Subcutaneous adipose tissue (tissue), 4 donors: ENCODE measurements around the gene TASP1. TPM values are rescaled to one million over a fixed set of nuclear protein-coding genes. Genes with fewer than 3 reads are reported as not detected.

Experiments
- CTCF ChIP-seq: fragments of 450-650 bp; IDR thresholded peaks from one replicate; pipeline ENCODE4 v1.5.1; 2016; ENCODE audit warnings: low read depth, mild to moderate bottlenecking, control low read depth, antibody characterized with exemption, moderate library complexity
- total RNA-seq, 4 donors: library from RNA; depleted of rRNA; stranded (reverse); fragments of >200 nt; gene quantifications; one replicate each; pipeline ENCODE4 v1.1.0, GENCODE V29; 2016

The TASP1 gene
- total RNA-seq, 4 donors from 2014 or later = 9.5 to 23.7 (median 11.8) TPM

GRCh38 chr20:13574071-13574470 is 64.7 kb downstream of the TASP1 start:
- no peak for TF ChIP-seq CTCF

- no peak for TF ChIP-seq CTCF
These were observed 67.1 kb downstream of the TASP1 start for GRCh38 chr20:13571662-13572061.

GRCh38 chr20:13567663-13568062 is 71.1 kb downstream of the TASP1 start:
- TF ChIP-seq CTCF = no peak

DNA sequence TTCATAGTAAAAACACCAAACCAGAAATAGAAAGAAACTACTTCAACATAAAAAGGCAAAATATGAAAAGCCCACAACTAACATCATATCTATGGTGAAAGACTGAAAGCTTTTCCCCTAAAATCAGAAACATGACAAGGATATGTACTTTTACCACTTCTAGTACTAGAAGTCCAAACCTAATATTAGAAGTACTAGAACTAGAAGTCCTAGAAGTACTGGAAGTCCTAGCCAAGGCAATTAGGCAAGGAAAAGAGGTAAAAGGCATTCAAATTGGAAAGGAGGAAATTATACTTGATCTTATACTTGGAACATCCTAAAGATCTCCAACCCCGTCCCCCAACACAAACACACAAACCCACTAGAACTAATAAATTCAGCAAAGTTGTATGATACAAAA is 74.9 kb downstream of the TASP1 start:
- TF ChIP-seq CTCF = no peak

GRCh38 chr20:13554706-13555105 is 84.0 kb downstream of the TASP1 start:
- no peak for TF ChIP-seq CTCF

- no peak for TF ChIP-seq CTCF
These were observed 84.7 kb downstream of the TASP1 start for GRCh38 chr20:13554076-13554475.

GRCh38 chr20:13552061-13552460 is 86.7 kb downstream of the TASP1 start:
- TF ChIP-seq CTCF = no peak

- no peak for TF ChIP-seq CTCF
These were observed 89.3 kb downstream of the TASP1 start for GRCh38 chr20:13549451-13549850.
